IMR-90 (cell line): ENCODE results near the gene PTS. TPM values are rescaled to one million over a fixed set of nuclear protein-coding genes. Genes with fewer than 3 reads are reported as not detected.

ENCODE experiments used
- microRNA-seq, 2 experiments: library from miRNA; stranded (forward) in 1 of 2; unstranded in 1 of 2; fragments of 10-50 nt in 1 of 2; fragments of <30 nt in 1 of 2; gene quantifications in 1 of 2; microRNA quantifications in 1 of 2; one replicate each; pipeline versions ENCODE3 to v1.1.0; 2013 to 2020; ENCODE audit not compliant: insufficient read depth in 1 of 2, insufficient read length in 1 of 2, unreplicated experiment in 1 of 2
- polyA plus RNA-seq, 3 experiments: library from polyadenylated mRNA; depleted of rRNA; stranded (reverse); fragments of >200 nt; gene quantifications; 2 replicates each; pipeline ENCODE4 v1.2.3, GENCODE V29; 2012; ENCODE audit warnings: low replicate concordance in 1 of 3
- small RNA-seq, 5 experiments: library from RNA; depleted of rRNA; stranded (forward); fragments of <200 nt; gene quantifications; one replicate each; pipeline ENCODE3, GENCODE V24; 2012
- total RNA-seq: library from RNA; depleted of rRNA; stranded (reverse); fragments of >200 nt; gene quantifications from 2 replicates; pipeline ENCODE4 v1.2.3, GENCODE V29; 2012; rRNA removed

Gene PTS
- total and polyA plus RNA-seq, 2 of the 4 experiments (the other 2 are of a cell fraction) = 21.0 to 51.8 TPM

Small RNA genes within 50 kb of the gene (microRNA-seq; reads per million reads assigned to microRNA genes)
- not detected for gene MRPS36P4 (ENCODE audit: insufficient read depth, insufficient read length)

Small RNA genes within 50 kb of the gene (small RNA-seq; reads per million reads assigned to genes)
- 0 reads per million in 5 experiments for gene MRPS36P4

Other genes with a start within 250 kb of the PTS start
- 27.2 and 33.1 TPM in 2 replicates for gene DLAT, start 201.0 kb upstream of the PTS start, total RNA-seq
- gene DLAT, start 201.0 kb upstream of the PTS start, polyA plus RNA-seq (2012; rRNA removed) = 15.3 and 15.5 TPM in 2 replicates
- gene PIH1D2, start 152.4 kb upstream of the PTS start, total RNA-seq = 1.1 and 2.2 TPM in 2 replicates
- 0.89 and 1.1 TPM in 2 replicates for gene PIH1D2, start 152.4 kb upstream of the PTS start, polyA plus RNA-seq (2012; rRNA removed)
- gene NKAPD1, start 152.1 kb upstream of the PTS start, total RNA-seq = 17.2 and 24.4 TPM in 2 replicates
- gene NKAPD1, start 152.1 kb upstream of the PTS start, polyA plus RNA-seq (2012; rRNA removed) = 7.1 and 8.4 TPM in 2 replicates
- 35.5 and 48.9 TPM in 2 replicates for gene TIMM8B, start 139.7 kb upstream of the PTS start, total RNA-seq
- gene TIMM8B, start 139.7 kb upstream of the PTS start, polyA plus RNA-seq (2012; rRNA removed) = 103 and 119 TPM in 2 replicates
- 83.2 and 130 TPM in 2 replicates for gene SDHD, start 139.6 kb upstream of the PTS start, total RNA-seq
- gene SDHD, start 139.6 kb upstream of the PTS start, polyA plus RNA-seq (2012; rRNA removed) = 165 and 166 TPM in 2 replicates
- gene IL18, start 62.3 kb upstream of the PTS start, total RNA-seq = 0.54 and 0.83 TPM in 2 replicates
- gene IL18, start 62.3 kb upstream of the PTS start, polyA plus RNA-seq (2012; rRNA removed) = 0.89 and 0.96 TPM in 2 replicates
- not detected in 2 replicates for gene TEX12, start 59.1 kb upstream of the PTS start, total RNA-seq
- gene TEX12, start 59.1 kb upstream of the PTS start, polyA plus RNA-seq (2012; rRNA removed) = 0.12 TPM in 1 of 2 replicates, not detected in the other
- 0.18 and 0.83 TPM in 2 replicates for gene BCO2, start 50.9 kb upstream of the PTS start, total RNA-seq
- gene BCO2, start 50.9 kb upstream of the PTS start, polyA plus RNA-seq (2012; rRNA removed) = 0.20 and 0.68 TPM in 2 replicates
- gene PLET1, start 34.4 kb downstream of the PTS start, total RNA-seq = not detected in 2 replicates
- not detected in 2 replicates for gene PLET1, start 34.4 kb downstream of the PTS start, polyA plus RNA-seq (2012; rRNA removed)